Smooth muscle cell (in vitro differentiated cells): ENCODE measurements around the gene PCGF6. TPM values are rescaled to one million over a fixed set of nuclear protein-coding genes. Genes with fewer than 3 reads are reported as not detected.

ENCODE experiments used
- DNase-seq: peaks from one replicate; lab custom pipeline; 2025; ENCODE audit not compliant: unreplicated experiment; lab: John Stamatoyannopoulos, UW
- H2AFZ ChIP-seq: fragments of 200-600 bp; sonication (generic); 2 replicates; pipeline ENCODE4 v1.6.0; 2016; ENCODE audit warnings: antibody characterized with exemption, low read depth, mild to moderate bottlenecking
- H3F3A ChIP-seq: fragments of 200-600 bp; sonication (generic); 2 replicates; pipeline ENCODE4 v1.6.0; 2017; ENCODE audit warnings: antibody characterized with exemption, low read depth
- H3K27ac ChIP-seq: fragments of 200-600 bp; sonication (generic); 2 replicates; pipeline ENCODE4 v1.5.1; 2016; ENCODE audit warnings: low read depth, mild to moderate bottlenecking
- H3K27me3 ChIP-seq: fragments of 200-600 bp; sonication (generic); 2 replicates; pipeline ENCODE4 v1.6.1; 2016; ENCODE audit warnings: low read depth, mild to moderate bottlenecking
- H3K36me3 ChIP-seq: fragments of 200-600 bp; sonication (generic); 2 replicates; pipeline ENCODE4 v1.5.1; 2016; ENCODE audit warnings: low read depth
- H3K4me1 ChIP-seq: fragments of 200-600 bp; sonication (generic); 2 replicates; pipeline ENCODE4 v1.5.1; 2016; ENCODE audit warnings: low read depth
- H3K4me2 ChIP-seq: fragments of 200-600 bp; sonication (generic); 2 replicates; pipeline ENCODE4 v1.6.0; 2016; ENCODE audit warnings: mild to moderate bottlenecking
- H3K4me3 ChIP-seq: fragments of 200-600 bp; sonication (generic); 2 replicates; pipeline ENCODE4 v1.5.1; 2016; ENCODE audit warnings: mild to moderate bottlenecking
- H3K79me2 ChIP-seq: fragments of 200-600 bp; sonication (generic); 2 replicates; pipeline ENCODE4 v1.6.0; 2016; ENCODE audit warnings: low read depth, mild to moderate bottlenecking
- H3K9ac ChIP-seq: fragments of 200-600 bp; sonication (generic); 2 replicates; pipeline ENCODE4 v1.6.0; 2016; ENCODE audit warnings: low read depth
- H3K9me3 ChIP-seq: fragments of 200-600 bp; sonication (generic); replicated peaks from 2 replicates; pipeline ENCODE4 v1.5.1; 2016; ENCODE audit warnings: low read depth
- H4K20me1 ChIP-seq: fragments of 200-600 bp; sonication (generic); 2 replicates; pipeline ENCODE4 v1.6.0; 2016; ENCODE audit warnings: low read depth
- CTCF ChIP-seq: fragments of 200-600 bp; sonication (generic); IDR thresholded peaks from 2 replicates; pipeline ENCODE4 v1.5.1; 2017; ENCODE audit warnings: borderline replicate concordance, mild to moderate bottlenecking, antibody characterized with exemption; ENCODE audit not compliant: insufficient read depth, poor library complexity, severe bottlenecking
- WGBS: methylation state at CpG from one replicate; pipeline ENCODE4 v1.1.7; 2016; ENCODE audit warnings: low lambda C conversion rate; 5-methylcytosine and 5-hydroxymethylcytosine counted together
- polyA plus RNA-seq: library from polyadenylated mRNA; unstranded; fragments of >200 nt; fragmentation: Nextera tagmentation; extraction: Ambion mirVana; gene quantifications from 2 replicates; pipeline ENCODE4 v1.2.1, GENCODE V29; 2016
- total RNA-seq: library from RNA; depleted of rRNA; stranded (reverse); fragments of >200 nt; gene quantifications from 2 replicates; pipeline ENCODE4 v1.2.3, GENCODE V29; 2014

Gene PCGF6
- total and polyA plus RNA-seq, 2 experiments from 2014 or later, result 8.1 to 10.4 TPM

- DNase-seq, result no peak
- H3K4me3 ChIP-seq, result no peak overlapping the region
- H3K9me3 ChIP-seq, result no peaks in the 10 kb centered on the region
- no peaks in the 10 kb centered on the region for H4K20me1 ChIP-seq
- no peak overlapping the region for H3K27ac ChIP-seq
- no peaks in the 10 kb centered on the region for H3F3A ChIP-seq
- H3K36me3 ChIP-seq, result no peaks in the 10 kb centered on the region
- no peaks in the 10 kb centered on the region for H3K4me1 ChIP-seq
- no peak overlapping the region for H2AFZ ChIP-seq
- no peak overlapping the region for H3K9ac ChIP-seq
- no peaks in the 10 kb centered on the region for H3K79me2 ChIP-seq
- H3K27me3 ChIP-seq, result no peaks in the 10 kb centered on the region
- no peak for TF ChIP-seq CTCF
- no peak overlapping the region for H3K4me2 ChIP-seq
These were observed 93.1 kb downstream of the PCGF6 start for GRCh38 chr10:103257812-103258211.

DNA sequence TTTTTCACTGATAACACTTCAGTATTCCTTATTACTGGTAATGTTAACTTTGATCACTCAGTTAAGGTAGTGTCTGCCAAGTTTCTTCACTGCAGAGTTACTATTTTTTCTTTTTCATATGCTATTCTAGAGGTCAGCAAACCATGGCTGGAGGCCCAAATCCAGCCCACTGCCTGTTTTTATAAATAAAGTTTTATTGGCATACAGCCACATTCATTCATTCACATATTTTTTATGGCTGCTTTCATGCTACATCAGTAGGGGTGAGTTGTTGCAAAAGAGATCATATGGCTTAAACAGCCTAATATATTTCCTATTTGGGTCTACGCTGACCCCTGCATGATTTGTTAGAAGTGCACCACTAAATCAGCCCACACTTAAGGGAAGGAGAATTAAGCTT, 94.3 kb downstream of the PCGF6 start:
- Histone ChIP-seq H3K27ac (no peak overlapping the region), H3K27me3 (no peaks in the 10 kb centered on the region), H4K20me1 (no peaks in the 10 kb centered on the region), H3K9ac (no peak overlapping the region), H3K36me3 (no peaks in the 10 kb centered on the region), H3F3A (no peaks in the 10 kb centered on the region), H3K4me1 (no peaks in the 10 kb centered on the region), H3K9me3 (no peaks in the 10 kb centered on the region), H3K79me2 (no peaks in the 10 kb centered on the region), H2AFZ (no peak overlapping the region), H3K4me2 (no peak overlapping the region), H3K4me3 (no peak overlapping the region)
- no peak for DNase-seq
- no peak for TF ChIP-seq CTCF
- 95% methylated on average over 1 of the region's 1 CpG for WGBS

DNA sequence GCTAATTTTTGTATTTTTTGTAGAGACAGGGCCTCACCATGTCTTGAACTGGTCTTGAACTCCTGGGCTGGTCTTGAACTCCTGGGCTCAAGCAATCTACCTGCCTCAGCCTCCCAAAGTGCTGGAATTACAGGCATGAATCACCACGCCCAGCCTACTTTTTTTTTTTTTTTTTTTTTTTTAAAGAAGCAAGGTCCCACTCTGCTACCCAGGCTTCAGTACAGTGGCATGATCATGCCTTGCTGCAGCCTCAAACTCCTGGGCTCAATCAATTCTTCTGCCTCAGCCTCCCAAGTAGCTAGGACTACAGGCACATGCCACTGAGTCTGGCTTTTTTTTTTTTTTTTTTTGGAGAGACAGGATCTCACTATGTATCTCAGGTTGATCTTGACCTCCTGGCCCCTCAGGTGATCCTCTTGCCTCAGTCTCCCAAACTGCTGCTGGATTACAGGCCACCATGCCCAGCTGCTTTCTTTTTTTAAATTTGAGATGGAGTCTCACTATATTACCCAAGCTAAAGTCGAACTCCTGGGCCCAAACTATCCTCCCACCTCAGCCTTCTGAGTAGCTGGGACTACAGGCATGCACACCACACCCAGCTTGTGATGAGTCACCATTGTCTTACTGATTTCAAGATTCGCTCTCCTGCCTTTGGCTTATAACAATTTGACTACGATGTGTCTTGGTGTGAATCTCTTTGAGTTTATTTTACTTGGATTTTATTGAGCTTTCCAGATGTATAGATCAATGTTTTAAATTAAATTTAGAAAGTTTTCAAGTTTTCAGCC, 96.2 kb downstream of the PCGF6 start:
- H3K4me1 ChIP-seq, result no peaks in the 10 kb centered on the region
- TF ChIP-seq CTCF, result no peak
- 46% methylated on average over 4 of the region's 4 CpGs for WGBS
- H3K4me3 ChIP-seq, result no peak overlapping the region
- no peaks in the 10 kb centered on the region for H3K79me2 ChIP-seq
- H3K27ac ChIP-seq, result no peak overlapping the region
- no peak overlapping the region for H3K4me2 ChIP-seq
- no peaks in the 10 kb centered on the region for H3K9me3 ChIP-seq
- H2AFZ ChIP-seq, result no peak overlapping the region
- H4K20me1 ChIP-seq, result no peaks in the 10 kb centered on the region
- H3F3A ChIP-seq, result no peaks in the 10 kb centered on the region
- H3K27me3 ChIP-seq, result no peaks in the 10 kb centered on the region
- no peaks in the 10 kb centered on the region for H3K36me3 ChIP-seq
- H3K9ac ChIP-seq, result no peak overlapping the region
- DNase-seq, result no peak

DNA sequence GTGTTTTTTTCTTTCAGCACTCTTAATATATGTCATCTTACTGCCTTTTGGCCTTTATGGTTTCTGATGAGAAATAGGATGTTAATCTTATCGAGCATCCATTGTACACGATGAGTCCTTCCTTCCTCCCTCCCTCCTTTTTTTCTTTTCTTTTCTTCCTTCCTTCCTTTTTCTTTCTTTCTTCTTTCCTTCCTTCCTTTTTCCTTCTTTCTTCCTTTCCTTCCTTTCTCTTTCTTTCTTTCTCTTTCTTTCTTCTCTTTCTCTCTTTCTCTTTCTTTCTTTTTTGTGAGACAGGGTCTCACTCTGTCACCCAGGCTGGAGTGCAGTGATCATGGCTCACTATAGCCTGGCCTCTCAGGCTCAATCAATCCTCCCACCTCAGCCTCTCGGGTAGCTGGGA, 96.8 kb downstream of the PCGF6 start:
- no peak overlapping the region for H3K9ac ChIP-seq
- no peaks in the 10 kb centered on the region for H3K79me2 ChIP-seq
- H4K20me1 ChIP-seq, result no peaks in the 10 kb centered on the region
- DNase-seq, result no peak
- TF ChIP-seq CTCF, result no peak
- H2AFZ ChIP-seq, result no peak overlapping the region
- no peaks in the 10 kb centered on the region for H3K27me3 ChIP-seq
- no peak overlapping the region for H3K4me3 ChIP-seq
- no peaks in the 10 kb centered on the region for H3K9me3 ChIP-seq
- H3K4me2 ChIP-seq, result no peak overlapping the region
- WGBS, result 90% methylated on average over 3 of the region's 3 CpGs
- no peaks in the 10 kb centered on the region for H3K36me3 ChIP-seq
- H3K4me1 ChIP-seq, result no peaks in the 10 kb centered on the region
- no peak overlapping the region for H3K27ac ChIP-seq
- no peaks in the 10 kb centered on the region for H3F3A ChIP-seq
